Right cardiac atrium (tissue), 5 donors: ENCODE measurements around the gene ACTN1. TPM values are rescaled to one million over a fixed set of nuclear protein-coding genes. Genes with fewer than 3 reads are reported as not detected.
A peak's percentile ranks its signal among the peaks of the same experiment; 100 is the strongest.

ENCODE experiments used
- ATAC-seq, 2 donors: fragments of 200-7000 bp; cut with Tn5 transposase; one replicate each; pipeline versions ENCODE4 v1.8.0 to v1.9.1; 2020; ENCODE audit warnings: moderate library complexity in 2 of 2, mild to moderate bottlenecking in 1 of 2
- DNase-seq, 3 donors: peaks; one replicate each; pipeline ENCODE4 v3.0.0-alpha.2; 2020
- H3K27ac ChIP-seq: one replicate; pipeline ENCODE4 v1.5.1; 2013; ENCODE audit warnings: mild to moderate bottlenecking, low read length, control low read depth, moderate library complexity
- H3K27me3 ChIP-seq: one replicate; pipeline ENCODE4 v1.6.1; 2013; ENCODE audit not compliant: control insufficient read depth, insufficient read depth
- H3K4me1 ChIP-seq: one replicate; pipeline ENCODE4 v1.6.1; 2013; ENCODE audit warnings: low read length; ENCODE audit not compliant: control insufficient read depth, insufficient read depth
- H3K4me3 ChIP-seq: one replicate; pipeline ENCODE4 v1.5.1; 2013; ENCODE audit warnings: low read length, control low read depth
- H3K9me3 ChIP-seq: one replicate; pipeline ENCODE4 v1.6.1; 2013; ENCODE audit warnings: low read length; ENCODE audit not compliant: control insufficient read depth
- WGBS: extraction: QIAGEN DNeasy Blood & Tissue Kit; methylation state at CpG from one replicate; pipeline ENCODE4 v1.1.7; 2013; 5-methylcytosine and 5-hydroxymethylcytosine counted together
- intact Hi-C, 4 donors: fragments of 100-400 bp; cut with DNase I; formaldehyde crosslinking; loops; one replicate each; pipeline versions ENCODE4 v1.11.0 to v1.14.0; 2022 to 2023
- polyA plus RNA-seq: library from polyadenylated mRNA; stranded (reverse); fragments of 200-250 nt; gene quantifications from one replicate; pipeline ENCODE4 v1.2.3, GENCODE V29; 2013
- total RNA-seq, 4 donors: library from RNA; stranded (reverse); fragmentation: NEBNext Ultra II Directional; extraction: Animal tissue kit (Norgen Biotek cat#: 25700); gene quantifications; one replicate each; pipeline ENCODE4 v1.2.1, GENCODE V29; 2021
- donor health status: healthy with polysubstance abuse.
- donor health status: DM: no; HTN: yes; CAD: no.
- donor health status: DM: no; HTN: no; CAD: no.
- donor health status: DM: no; HTN: yes; CAD: no; lungs with severe emphysema.
- donor health status: DM: yes; HTN: yes; CAD: no.

Gene ACTN1
- total and polyA plus RNA-seq, 5 donors: 80.5 to 305 (median 155) TPM

- 35% methylated on average over 8 of the region's 8 CpGs for WGBS
- Histone ChIP-seq H3K27ac (peak overlapping the region; percentile 74), H3K9me3 (no peaks in the 10 kb centered on the region), H3K4me1 (peaks cover 48% of the 10 kb centered on the region), H3K27me3 (no peaks in the 10 kb centered on the region), H3K4me3 (no peak overlapping the region)
- no peak for ATAC-seq
- no peak for DNase-seq
- intact Hi-C loops: loop anchor here in 1 of 4 donors (10.0 kb wide), 1 partner anchor 55 kb away; no protein-coding TSS in a partner anchor
These were observed 9.0 kb downstream of the ACTN1 start for GRCh38 chr14:68970038-68970612.

- Histone ChIP-seq H3K27me3 (no peaks in the 10 kb centered on the region), H3K4me3 (no peak overlapping the region), H3K9me3 (no peaks in the 10 kb centered on the region), H3K27ac (peak overlapping the region; percentile 74), H3K4me1 (peaks cover 48% of the 10 kb centered on the region)
- DNase-seq (peak; percentile 66 to 87 (median 77)), ATAC-seq (peak; percentile 60 to 70)
- intact Hi-C loops: loop anchor here in 1 of 4 donors (10.0 kb wide), 1 partner anchor 55 kb away; no protein-coding TSS in a partner anchor
- 24% methylated on average over 12 of the region's 12 CpGs for WGBS
These were observed 9.6 kb downstream of the ACTN1 start for GRCh38 chr14:68969278-68970033.

- no peak for ATAC-seq
- Histone ChIP-seq H3K27me3 (no peaks in the 10 kb centered on the region), H3K9me3 (no peaks in the 10 kb centered on the region), H3K4me3 (no peak overlapping the region), H3K27ac (peak overlapping the region; percentile 54), H3K4me1 (peaks cover 50% of the 10 kb centered on the region)
- no peak for DNase-seq
- WGBS: 77% methylated on average over 4 of the region's 4 CpGs
- intact Hi-C loops: no loop called here
These were observed 10.4 kb downstream of the ACTN1 start for GRCh38 chr14:68968721-68969120.

- H3K27ac ChIP-seq: peak overlapping the region; percentile 12
- H3K4me1 ChIP-seq: peaks cover 50% of the 10 kb centered on the region
- DNase-seq (no peak), ATAC-seq (no peak)
- no peaks in the 10 kb centered on the region for H3K9me3 ChIP-seq
- H3K4me3 ChIP-seq: no peak overlapping the region
- whole genome bisulfite sequencing: 83% methylated on average over 8 of the region's 8 CpGs
- H3K27me3 ChIP-seq: no peaks in the 10 kb centered on the region
- intact Hi-C loops: no loop called here
These were observed 11.1 kb downstream of the ACTN1 start for GRCh38 chr14:68968051-68968450.

GRCh38 chr14:68967459-68967940 is 11.6 kb downstream of the ACTN1 start:
- H3K4me3 ChIP-seq: no peak overlapping the region
- intact Hi-C loops: no loop called here
- no peak for ATAC-seq

GRCh38 chr14:68966872-68967301 is 12.2 kb downstream of the ACTN1 start:
- intact Hi-C loops: no loop called here
- ATAC-seq (peak; percentile 53 to 64), DNase-seq (no peak)
- no peaks in the 10 kb centered on the region for H3K9me3 ChIP-seq
- no peaks in the 10 kb centered on the region for H3K27me3 ChIP-seq
- H3K27ac ChIP-seq: peak overlapping the region; percentile 47
- WGBS: 55% methylated on average over 3 of the region's 3 CpGs
- H3K4me3 ChIP-seq: no peak overlapping the region
- peaks cover 56% of the 10 kb centered on the region for H3K4me1 ChIP-seq

More at GRCh38 chr14:68967459-68967940, 11.6 kb downstream of the ACTN1 start:
- 73% methylated on average over 3 of the region's 3 CpGs for whole genome bisulfite sequencing
- Histone ChIP-seq H3K27ac (peak overlapping the region; percentile 41), H3K9me3 (no peaks in the 10 kb centered on the region), H3K4me1 (peaks cover 50% of the 10 kb centered on the region), H3K27me3 (no peaks in the 10 kb centered on the region)
- no peak for DNase-seq

GRCh38 chr14:68965261-68965761 is 13.8 kb downstream of the ACTN1 start:
- Histone ChIP-seq H3K4me1 (peaks cover 52% of the 10 kb centered on the region), H3K9me3 (no peaks in the 10 kb centered on the region), H3K27ac (no peak overlapping the region), H3K27me3 (no peaks in the 10 kb centered on the region), H3K4me3 (no peak overlapping the region)
- no peak for ATAC-seq
- intact Hi-C loops: no loop called here
- DNase-seq: no peak

- DNase-seq: no peak
- H3K27ac ChIP-seq: peak overlapping the region; percentile 0
- H3K4me1 ChIP-seq: peaks cover 45% of the 10 kb centered on the region
These were observed 14.6 kb downstream of the ACTN1 start for GRCh38 chr14:68964300-68965093.

GRCh38 chr14:68962681-68963080 is 16.4 kb downstream of the ACTN1 start:
- DNase-seq: no peak
- Histone ChIP-seq H3K4me1 (peaks cover 43% of the 10 kb centered on the region), H3K4me3 (no peak overlapping the region), H3K27ac (no peak overlapping the region), H3K9me3 (no peaks in the 10 kb centered on the region), H3K27me3 (no peaks in the 10 kb centered on the region)
- ATAC-seq: no peak
- intact Hi-C loops: no loop called here
- WGBS: 97% methylated on average over 3 of the region's 3 CpGs

More at GRCh38 chr14:68964300-68965093, 14.6 kb downstream of the ACTN1 start:
- no peak for ATAC-seq
- intact Hi-C loops: no loop called here
- Histone ChIP-seq H3K4me3 (no peak overlapping the region), H3K27me3 (no peaks in the 10 kb centered on the region), H3K9me3 (no peaks in the 10 kb centered on the region)
- WGBS: 54% methylated on average over 12 of the region's 12 CpGs

GRCh38 chr14:68961781-68962584 is 17.1 kb downstream of the ACTN1 start:
- intact Hi-C loops: no loop called here
- no peak for DNase-seq
- Histone ChIP-seq H3K4me3 (no peak overlapping the region), H3K4me1 (peaks cover 43% of the 10 kb centered on the region), H3K27me3 (no peaks in the 10 kb centered on the region), H3K9me3 (no peaks in the 10 kb centered on the region), H3K27ac (no peak overlapping the region)
- ATAC-seq: no peak
- 67% methylated on average over 16 of the region's 16 CpGs for whole genome bisulfite sequencing
